GM11168 (cell line): ENCODE results near the gene NRP1.

Source experiments
- in situ Hi-C: fragments of 300-500 bp; cut with MboI; formaldehyde crosslinking; loops from one replicate; pipeline ENCODE4 v1.12.0; 2022; ENCODE audit warnings: low sequenced_read_pairs; ENCODE audit not compliant: unreplicated experiment

The NRP1 gene

GRCh38 chr10:33198610-33199009 lies 135.9 kb downstream of the NRP1 start:
- in situ Hi-C loops, result no loop called here

GRCh38 chr10:33196710-33197491 lies 137.6 kb downstream of the NRP1 start:
- in situ Hi-C loops, result no loop called here

GRCh38 chr10:33196377-33196706 lies 138.1 kb downstream of the NRP1 start:
- in situ Hi-C loops, result no loop called here

GRCh38 chr10:33195608-33196376 lies 138.7 kb downstream of the NRP1 start:
- in situ Hi-C loops, result no loop called here

- in situ Hi-C loops, result no loop called here
These were observed 140.6 kb downstream of the NRP1 start for GRCh38 chr10:33193701-33194521.

- in situ Hi-C loops, result no loop called here
These were observed 141.3 kb downstream of the NRP1 start for GRCh38 chr10:33193057-33193700.

- in situ Hi-C loops, result no loop called here
These were observed 142.3 kb downstream of the NRP1 start for GRCh38 chr10:33192190-33192589.

GRCh38 chr10:33190406-33190805 lies 144.1 kb downstream of the NRP1 start:
- in situ Hi-C loops, result no loop called here

GRCh38 chr10:33189808-33190207 lies 144.7 kb downstream of the NRP1 start:
- in situ Hi-C loops, result no loop called here

GRCh38 chr10:33189363-33189762 lies 145.1 kb downstream of the NRP1 start:
- in situ Hi-C loops, result no loop called here

- in situ Hi-C loops, result no loop called here
These were observed 147.0 kb downstream of the NRP1 start for GRCh38 chr10:33187427-33187999.

- in situ Hi-C loops, result no loop called here
These were observed 148.3 kb downstream of the NRP1 start for GRCh38 chr10:33186150-33186549.

- in situ Hi-C loops, result no loop called here
These were observed 150.8 kb downstream of the NRP1 start for GRCh38 chr10:33183655-33184054.

GRCh38 chr10:33180921-33181320 lies 153.5 kb downstream of the NRP1 start:
- in situ Hi-C loops, result no loop called here

GRCh38 chr10:33180390-33180789 lies 154.1 kb downstream of the NRP1 start:
- in situ Hi-C loops, result no loop called here

- in situ Hi-C loops, result no loop called here
These were observed 155.4 kb downstream of the NRP1 start for GRCh38 chr10:33179067-33179466.

GRCh38 chr10:33178026-33178755 lies 156.3 kb downstream of the NRP1 start:
- in situ Hi-C loops, result no loop called here

- in situ Hi-C loops, result no loop called here
These were observed 157.8 kb downstream of the NRP1 start for GRCh38 chr10:33176688-33177087.

- in situ Hi-C loops, result no loop called here
These were observed 159.6 kb downstream of the NRP1 start for GRCh38 chr10:33174674-33175434.
